GM18870 (cell line): ENCODE data around the gene GSG1L.

Experiments used
- ATAC-seq: cut with Tn5 transposase; IDR thresholded peaks from one replicate; pipeline ENCODE4 v1.9.1; 2021; ENCODE audit warnings: moderate library complexity; ENCODE audit not compliant: unreplicated experiment

GSG1L gene

GRCh38 chr16:28063591-28064061 is at the start of gene GSG1L:
Gene GSG1L (minus strand): TSS chr16:28063714. CDS start chr16:28063424, 290 bp downstream.
- ATAC-seq, result no peak

GRCh38 chr16:28112908-28113307 is 49.4 kb upstream of the GSG1L start:
- ATAC-seq, result no peak

- no peak for ATAC-seq
These were observed 47.5 kb upstream of the GSG1L start for GRCh38 chr16:28110977-28111376.

GRCh38 chr16:28110479-28110878 is 47.0 kb upstream of the GSG1L start:
- ATAC-seq, result no peak

GRCh38 chr16:28110074-28110473 is 46.6 kb upstream of the GSG1L start:
- no peak for ATAC-seq

- no peak for ATAC-seq
These were observed 45.2 kb upstream of the GSG1L start for GRCh38 chr16:28108590-28109247.

GRCh38 chr16:28107232-28107631 is 43.7 kb upstream of the GSG1L start:
- ATAC-seq, result no peak

GRCh38 chr16:28106467-28107215 is 43.1 kb upstream of the GSG1L start:
- no peak for ATAC-seq

GRCh38 chr16:28105954-28106353 is 42.4 kb upstream of the GSG1L start:
- ATAC-seq, result no peak

GRCh38 chr16:28105297-28105696 is 41.8 kb upstream of the GSG1L start:
- no peak for ATAC-seq

GRCh38 chr16:28104404-28104803 is 40.9 kb upstream of the GSG1L start:
- ATAC-seq, result no peak

- ATAC-seq, result no peak
These were observed 40.1 kb upstream of the GSG1L start for GRCh38 chr16:28103516-28104170.

GRCh38 chr16:28101533-28101890 is 38.0 kb upstream of the GSG1L start:
- ATAC-seq, result no peak

- no peak for ATAC-seq
These were observed 37.5 kb upstream of the GSG1L start for GRCh38 chr16:28100810-28101532.

GRCh38 chr16:28098959-28099945 is 35.7 kb upstream of the GSG1L start:
- no peak for ATAC-seq

GRCh38 chr16:28098171-28098958 is 34.9 kb upstream of the GSG1L start:
- no peak for ATAC-seq

GRCh38 chr16:28096983-28097899 is 33.7 kb upstream of the GSG1L start:
- no peak for ATAC-seq

- no peak for ATAC-seq
These were observed 29.8 kb upstream of the GSG1L start for GRCh38 chr16:28093385-28093725.
